Suprapubic skin (tissue), 4 donors: ENCODE data around the gene RNF130. TPM values are rescaled to one million over a fixed set of nuclear protein-coding genes. Genes with fewer than 3 reads are reported as not detected.
A peak's percentile ranks its signal among the peaks of the same experiment; 100 is the strongest.

Experiments
- DNase-seq, 2 donors: peaks; one replicate each; pipeline ENCODE4 v3.0.0-alpha.2; 2019; ENCODE audit warnings: low spot score in 2 of 2
- H3K27ac ChIP-seq: fragments of 200-600 bp; sonication (generic); one replicate; pipeline ENCODE4 v1.5.1; 2019
- H3K27me3 ChIP-seq: fragments of 200-600 bp; sonication (generic); one replicate; pipeline ENCODE4 v1.5.1; 2019
- H3K36me3 ChIP-seq: fragments of 200-600 bp; sonication (generic); one replicate; pipeline ENCODE4 v1.5.1; 2019
- H3K4me1 ChIP-seq: fragments of 200-600 bp; sonication (generic); one replicate; pipeline ENCODE4 v1.5.1; 2019
- H3K4me3 ChIP-seq: fragments of 200-600 bp; sonication (generic); one replicate; pipeline ENCODE4 v1.5.1; 2019; ENCODE audit warnings: mild to moderate bottlenecking
- H3K9me3 ChIP-seq: fragments of 200-600 bp; sonication (generic); one replicate; pipeline ENCODE4 v1.5.1; 2019
- EP300 ChIP-seq: sonication (generic); formaldehyde crosslinking; IDR thresholded peaks from one replicate; pipeline ENCODE4 v1.6.1; 2017; ENCODE audit warnings: antibody characterized with exemption
- POLR2A ChIP-seq, 2 donors: fragments of 450-650 bp; IDR thresholded peaks; one replicate each; pipeline ENCODE4 v1.6.1; 2017; ENCODE audit warnings: antibody characterized with exemption in 2 of 2, mild to moderate bottlenecking in 2 of 2, moderate library complexity in 2 of 2
- POLR2AphosphoS5 ChIP-seq, 3 donors: sonication (generic); formaldehyde crosslinking; IDR thresholded peaks; one replicate each; pipeline ENCODE4 v1.6.1; 2017; ENCODE audit warnings: antibody characterized with exemption in 3 of 3
- WGBS: methylation state at CpG from one replicate; pipeline ENCODE4 v1.1.5; 2018; 5-methylcytosine and 5-hydroxymethylcytosine counted together
- total RNA-seq, 4 donors: library from RNA; depleted of rRNA; stranded (reverse); fragments of >200 nt; gene quantifications; one replicate each; pipeline ENCODE4 v1.1.0, GENCODE V29; 2016
- TF ChIP-seq, protein P1 (sequence below), 2 donors: fragments of 200-600 bp in 1 of 2; fragments of 450-650 bp in 1 of 2; sonication (generic) in 1 of 2; IDR thresholded peaks; one replicate each; pipeline ENCODE4 v1.5.1; 2016 to 2019; ENCODE audit warnings: antibody characterized with exemption in 2 of 2, mild to moderate bottlenecking in 1 of 2, moderate library complexity in 1 of 2

Gene RNF130
- total RNA-seq, 4 donors from 2014 or later, result 24.8 to 37.2 (median 29.8) TPM

DNA sequence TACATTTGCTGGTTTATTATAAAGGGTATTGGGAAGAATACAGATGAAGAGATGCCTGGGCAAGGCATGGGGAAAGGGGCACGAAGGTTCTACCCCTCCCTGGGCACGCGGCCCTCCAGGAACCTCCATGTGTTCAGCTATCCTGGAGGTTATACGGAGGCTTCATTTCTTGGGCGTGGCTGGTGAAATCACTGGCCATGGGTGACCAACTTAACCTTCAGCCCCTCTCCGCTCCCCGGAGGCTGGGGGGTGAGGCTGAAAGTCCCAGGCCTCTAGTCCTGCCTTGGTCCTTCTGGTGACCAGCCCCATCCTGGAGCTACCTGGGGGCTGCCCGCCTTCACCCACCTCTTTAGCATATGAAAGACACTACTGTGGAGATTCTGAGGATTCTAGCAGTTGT, 17.0 kb upstream of the RNF130 start:
- peaks cover 16% of the 10 kb centered on the region for H3K4me1 ChIP-seq
- WGBS, result 92% methylated on average over 8 of the region's 8 CpGs
- H3K4me3 ChIP-seq, result no peak overlapping the region
- TF ChIP-seq, protein P1, sequence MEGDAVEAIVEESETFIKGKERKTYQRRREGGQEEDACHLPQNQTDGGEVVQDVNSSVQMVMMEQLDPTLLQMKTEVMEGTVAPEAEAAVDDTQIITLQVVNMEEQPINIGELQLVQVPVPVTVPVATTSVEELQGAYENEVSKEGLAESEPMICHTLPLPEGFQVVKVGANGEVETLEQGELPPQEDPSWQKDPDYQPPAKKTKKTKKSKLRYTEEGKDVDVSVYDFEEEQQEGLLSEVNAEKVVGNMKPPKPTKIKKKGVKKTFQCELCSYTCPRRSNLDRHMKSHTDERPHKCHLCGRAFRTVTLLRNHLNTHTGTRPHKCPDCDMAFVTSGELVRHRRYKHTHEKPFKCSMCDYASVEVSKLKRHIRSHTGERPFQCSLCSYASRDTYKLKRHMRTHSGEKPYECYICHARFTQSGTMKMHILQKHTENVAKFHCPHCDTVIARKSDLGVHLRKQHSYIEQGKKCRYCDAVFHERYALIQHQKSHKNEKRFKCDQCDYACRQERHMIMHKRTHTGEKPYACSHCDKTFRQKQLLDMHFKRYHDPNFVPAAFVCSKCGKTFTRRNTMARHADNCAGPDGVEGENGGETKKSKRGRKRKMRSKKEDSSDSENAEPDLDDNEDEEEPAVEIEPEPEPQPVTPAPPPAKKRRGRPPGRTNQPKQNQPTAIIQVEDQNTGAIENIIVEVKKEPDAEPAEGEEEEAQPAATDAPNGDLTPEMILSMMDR (IDR thresholded peaks at IDR 0.05), result no peak
- TF ChIP-seq EP300, result no peak
- H3K36me3 ChIP-seq, result no peaks in the 10 kb centered on the region
- no peaks in the 10 kb centered on the region for H3K9me3 ChIP-seq
- DNase-seq, result no peak
- H3K27ac ChIP-seq, result no peak overlapping the region
- H3K27me3 ChIP-seq, result no peaks in the 10 kb centered on the region

DNA sequence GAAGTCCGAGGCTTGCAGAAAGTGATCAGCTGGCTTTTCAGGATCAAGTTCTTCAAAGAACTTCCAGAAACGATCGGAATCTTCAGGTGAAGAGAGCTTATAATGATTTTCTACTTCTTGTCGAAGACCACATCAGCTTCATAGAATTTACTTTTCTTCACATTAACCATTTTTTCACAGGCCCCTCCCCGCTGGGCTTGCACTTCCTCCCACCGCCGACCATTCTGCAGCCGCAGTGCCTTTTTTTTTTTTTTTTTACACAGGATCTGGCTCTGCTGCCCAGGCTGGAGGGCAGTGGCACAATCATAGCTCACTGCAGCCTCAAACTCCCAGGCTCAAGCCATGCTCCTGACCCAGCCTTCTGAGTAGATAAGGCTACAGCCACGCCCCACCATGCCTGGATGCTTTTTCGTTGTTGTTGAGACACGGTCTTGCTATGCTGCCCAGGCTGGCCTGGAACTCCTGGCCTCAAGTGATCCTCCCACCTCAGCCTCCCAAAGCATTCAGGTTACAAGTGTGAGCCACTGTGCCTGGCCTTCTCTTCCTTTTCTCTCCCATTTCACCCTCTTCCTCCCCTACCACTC, 15.3 kb upstream of the RNF130 start:
- H3K9me3 ChIP-seq, result no peaks in the 10 kb centered on the region
- H3K27me3 ChIP-seq, result no peaks in the 10 kb centered on the region
- no peak overlapping the region for H3K27ac ChIP-seq
- no peak for DNase-seq
- H3K4me3 ChIP-seq, result no peak overlapping the region
- WGBS, result 81% methylated on average over 11 of the region's 11 CpGs
- no peaks in the 10 kb centered on the region for H3K36me3 ChIP-seq
- no peak for TF ChIP-seq POLR2AphosphoS5 (IDR thresholded peaks at IDR 0.05)
- no peak for TF ChIP-seq POLR2A (IDR thresholded peaks at IDR 0.05)
- TF ChIP-seq, protein P1 (IDR thresholded peaks at IDR 0.05), result no peak
- peaks cover 16% of the 10 kb centered on the region for H3K4me1 ChIP-seq

DNA sequence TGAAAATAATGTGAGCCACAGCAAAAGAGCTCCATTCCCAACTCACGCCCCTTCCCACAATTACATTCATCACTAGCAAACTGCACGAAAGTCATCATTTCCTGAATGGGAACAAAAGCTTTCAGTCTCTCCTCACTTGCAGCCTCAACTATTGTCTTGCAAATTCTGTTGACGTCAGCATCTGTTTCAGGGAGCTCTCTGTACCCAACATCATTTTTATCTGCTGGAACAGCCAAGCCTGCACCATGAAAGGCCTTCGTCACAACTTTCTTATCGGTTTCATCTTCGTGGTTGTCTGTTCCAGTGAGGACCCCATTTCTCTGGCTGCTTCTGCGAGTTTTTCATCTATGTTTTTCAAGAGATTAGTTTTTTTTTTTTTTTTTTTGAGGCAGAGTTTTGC, 14.3 kb upstream of the RNF130 start:
- no peak for DNase-seq
- TF ChIP-seq POLR2A (IDR thresholded peaks at IDR 0.05) (no peak), POLR2AphosphoS5 (IDR thresholded peaks at IDR 0.05) (no peak), EP300 (no peak)
- TF ChIP-seq, protein P1 (IDR thresholded peaks at IDR 0.05), result no peak
- 65% methylated on average over 7 of the region's 7 CpGs for WGBS
- Histone ChIP-seq H3K4me1 (peaks cover 9% of the 10 kb centered on the region), H3K4me3 (no peak overlapping the region), H3K36me3 (no peaks in the 10 kb centered on the region), H3K27ac (no peak overlapping the region), H3K27me3 (no peaks in the 10 kb centered on the region), H3K9me3 (no peaks in the 10 kb centered on the region)

DNA sequence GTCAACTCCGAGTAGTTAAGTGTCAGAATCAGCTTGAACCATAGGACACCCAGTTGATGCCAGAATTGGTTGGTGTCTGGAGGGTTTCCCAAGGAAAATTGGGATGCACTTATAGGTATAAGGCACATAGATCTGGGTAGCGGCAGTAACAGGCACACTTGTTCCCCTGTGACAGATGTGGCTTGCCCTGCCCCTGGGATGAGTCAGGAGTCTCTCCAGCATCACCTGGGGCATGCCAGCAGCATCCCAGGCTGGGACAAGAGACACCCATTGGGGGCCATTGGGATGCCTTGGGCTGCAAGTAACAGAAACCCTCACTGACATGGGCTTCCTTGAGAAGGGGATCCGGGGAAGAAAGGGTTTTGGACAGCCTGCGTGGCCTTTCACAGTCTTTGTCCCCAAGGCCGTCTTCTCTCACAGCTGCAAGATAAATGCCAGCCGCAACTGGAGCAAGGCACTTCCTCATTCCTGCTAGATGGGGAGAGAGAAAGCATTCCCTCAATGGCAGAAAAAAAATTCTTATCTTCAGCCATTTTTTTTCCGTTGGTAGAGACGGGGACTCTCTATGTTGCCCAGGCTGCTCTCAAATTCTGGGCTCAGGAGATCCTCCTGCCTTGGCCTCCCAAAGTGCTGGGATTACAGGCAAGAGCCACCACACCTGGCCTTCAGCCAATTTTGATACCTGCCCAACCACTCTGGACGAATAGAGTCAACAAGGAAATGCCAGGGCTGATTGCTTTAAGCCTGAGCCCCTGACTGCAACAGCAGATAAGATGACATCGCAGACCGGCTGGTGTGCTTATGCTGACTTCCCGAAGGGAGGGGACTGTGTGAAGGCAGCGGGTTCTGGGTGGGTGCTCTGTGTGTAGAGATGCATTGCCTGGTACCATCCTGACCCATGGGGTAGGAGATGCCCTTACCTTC, 13.3 kb upstream of the RNF130 start:
- Histone ChIP-seq H3K27ac (peak overlapping the region; percentile 38), H3K9me3 (no peaks in the 10 kb centered on the region), H3K36me3 (no peaks in the 10 kb centered on the region), H3K4me3 (no peak overlapping the region), H3K4me1 (no peaks in the 10 kb centered on the region), H3K27me3 (no peaks in the 10 kb centered on the region)
- TF ChIP-seq EP300 (no peak), POLR2A (IDR thresholded peaks at IDR 0.05) (no peak), POLR2AphosphoS5 (IDR thresholded peaks at IDR 0.05) (no peak)
- TF ChIP-seq, protein P1 (IDR thresholded peaks at IDR 0.05), result no peak
- DNase-seq, result no peak
- 45% methylated on average over 13 of the region's 13 CpGs for whole genome bisulfite sequencing

DNA sequence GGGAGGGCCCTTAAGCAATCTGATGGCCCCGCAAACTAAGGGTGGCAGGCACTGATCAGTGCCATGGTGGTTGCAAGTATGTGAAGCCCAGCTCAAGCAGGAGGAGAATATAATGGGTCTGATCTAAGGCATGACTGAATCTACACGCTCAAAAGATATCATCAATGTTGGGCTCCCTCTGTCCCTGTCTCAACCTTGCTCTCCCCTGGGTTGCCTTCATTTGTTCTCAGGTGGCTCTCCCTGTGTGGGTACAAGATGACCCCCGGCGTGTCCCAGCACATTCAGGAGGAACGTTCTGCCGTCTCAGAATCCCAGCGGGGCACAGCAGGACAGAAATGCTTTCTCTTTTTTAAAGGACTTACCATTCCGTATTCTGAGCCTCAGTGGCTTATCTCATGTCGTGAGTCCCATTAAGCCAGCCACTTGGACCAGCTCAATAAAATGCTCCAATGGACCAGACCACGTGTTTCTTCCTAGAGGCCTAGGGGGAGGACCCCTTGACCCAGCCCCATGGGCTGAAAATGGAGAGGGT, 12.0 kb upstream of the RNF130 start:
- no peak for DNase-seq
- TF ChIP-seq POLR2A (IDR thresholded peaks at IDR 0.05) (no peak), EP300 (no peak), POLR2AphosphoS5 (IDR thresholded peaks at IDR 0.05) (no peak)
- TF ChIP-seq, protein P1 (IDR thresholded peaks at IDR 0.05), result no peak
- no peak overlapping the region for H3K27ac ChIP-seq
- H3K4me3 ChIP-seq, result no peak overlapping the region
- no peaks in the 10 kb centered on the region for H3K4me1 ChIP-seq
- no peaks in the 10 kb centered on the region for H3K27me3 ChIP-seq
- no peaks in the 10 kb centered on the region for H3K9me3 ChIP-seq
- H3K36me3 ChIP-seq, result no peaks in the 10 kb centered on the region
- 92% methylated on average over 10 of the region's 10 CpGs for WGBS
